H9 (cell line): Measurements from ENCODE around the gene PGAM4. TPM values are rescaled to one million over a fixed set of nuclear protein-coding genes. Genes with fewer than 3 reads are reported as not detected.

Experiments
- DNase-seq: peaks from one replicate; pipeline ENCODE4 v3.0.0-alpha.2; 2017
- H2AFZ ChIP-seq: one replicate; pipeline ENCODE4 v1.6.1; 2013; ENCODE audit warnings: mild to moderate bottlenecking, low read length, control low read depth, moderate library complexity
- H2AK5ac ChIP-seq: 2 replicates; pipeline ENCODE4 v1.6.1; 2013; ENCODE audit warnings: low read length, control low read depth, mixed read lengths; ENCODE audit not compliant: insufficient read length
- H2BK120ac ChIP-seq: one replicate; pipeline ENCODE4 v1.6.1; 2013; ENCODE audit warnings: low read depth, mild to moderate bottlenecking, low read length, control low read depth, inconsistent platforms; ENCODE audit not compliant: poor library complexity, severe bottlenecking
- H2BK12ac ChIP-seq: 2 replicates; pipeline ENCODE4 v1.6.1; 2013; ENCODE audit warnings: low read length, control low read depth, mixed read lengths, low read depth; ENCODE audit not compliant: insufficient read length
- H2BK15ac ChIP-seq: 2 replicates; pipeline ENCODE4 v1.6.1; 2013; ENCODE audit warnings: low read depth, low read length, control low read depth
- H2BK20ac ChIP-seq: one replicate; pipeline ENCODE4 v1.6.1; 2013; ENCODE audit warnings: low read depth, mild to moderate bottlenecking, low read length, control low read depth, inconsistent platforms; ENCODE audit not compliant: poor library complexity, severe bottlenecking
- H2BK5ac ChIP-seq: 2 replicates; pipeline ENCODE4 v1.6.1; 2013; ENCODE audit warnings: low read length, control low read depth, mixed read lengths; ENCODE audit not compliant: insufficient read length
- H3K14ac ChIP-seq: 2 replicates; pipeline ENCODE4 v1.6.1; 2013; ENCODE audit warnings: low read length, control low read depth; ENCODE audit not compliant: insufficient read depth
- H3K18ac ChIP-seq: 2 replicates; pipeline ENCODE4 v1.6.1; 2013; ENCODE audit warnings: low read depth, mild to moderate bottlenecking, mixed read lengths, low read length, control low read depth; ENCODE audit not compliant: insufficient read length
- H3K23ac ChIP-seq: 2 replicates; pipeline ENCODE4 v1.6.1; 2013; ENCODE audit warnings: low read length, control low read depth, mixed read lengths, low read depth; ENCODE audit not compliant: insufficient read length
- H3K23me2 ChIP-seq: 2 replicates; pipeline ENCODE4 v1.6.1; 2013; ENCODE audit warnings: low read depth, mild to moderate bottlenecking, mixed read lengths, low read length, control low read depth; ENCODE audit not compliant: insufficient read length, poor library complexity, severe bottlenecking
- H3K27ac ChIP-seq: 2 replicates; pipeline ENCODE4 v1.5.1; 2013; ENCODE audit warnings: low read length, control low read depth, mixed read lengths, low read depth; ENCODE audit not compliant: insufficient read length
- H3K27me3 ChIP-seq: 2 replicates; pipeline ENCODE4 v1.6.1; 2013; ENCODE audit warnings: low read length, control low read depth, inconsistent platforms; ENCODE audit not compliant: insufficient read depth
- H3K4ac ChIP-seq: 2 replicates; pipeline ENCODE4 v1.6.1; 2013; ENCODE audit warnings: low read depth, mild to moderate bottlenecking, control low read depth, inconsistent platforms, low read length, moderate library complexity
- H3K4me1 ChIP-seq: 2 replicates; pipeline ENCODE4 v1.6.1; 2013; ENCODE audit warnings: low read length, control low read depth, inconsistent platforms; ENCODE audit not compliant: insufficient read depth
- H3K4me2 ChIP-seq: 2 replicates; pipeline ENCODE4 v1.6.1; 2013; ENCODE audit warnings: low read length, control low read depth, mixed read lengths; ENCODE audit not compliant: insufficient read length, insufficient read depth
- H3K56ac ChIP-seq: 2 replicates; pipeline ENCODE4 v1.6.1; 2013; ENCODE audit warnings: low read depth, mild to moderate bottlenecking, mixed read lengths, low read length, control low read depth; ENCODE audit not compliant: insufficient read length
- H3K79me1 ChIP-seq: 2 replicates; pipeline ENCODE4 v1.6.1; 2013; ENCODE audit warnings: low read depth, mild to moderate bottlenecking, moderate library complexity, low read length, control low read depth, inconsistent platforms; ENCODE audit not compliant: insufficient read depth, poor library complexity, severe bottlenecking
- H3K79me2 ChIP-seq: 2 replicates; pipeline ENCODE4 v1.6.1; 2013; ENCODE audit warnings: low read length, control low read depth, inconsistent platforms; ENCODE audit not compliant: insufficient read depth
- H3K9ac ChIP-seq: 2 replicates; pipeline ENCODE4 v1.6.1; 2013; ENCODE audit warnings: low read length, control low read depth, mixed read lengths; ENCODE audit not compliant: insufficient read length; ENCODE audit errors: extremely low read depth
- H3K9me3 ChIP-seq: one replicate; pipeline ENCODE4 v1.6.1; 2013; ENCODE audit warnings: low read depth, low read length, inconsistent platforms; ENCODE audit not compliant: control insufficient read depth
- H3T11ph ChIP-seq: one replicate; pipeline ENCODE4 v1.6.1; 2013; ENCODE audit warnings: mild to moderate bottlenecking, low read length, control low read depth, inconsistent platforms
- H4K20me1 ChIP-seq: one replicate; pipeline ENCODE4 v1.6.1; 2013; ENCODE audit not compliant: control insufficient read depth, insufficient read length, insufficient read depth
- H4K5ac ChIP-seq: 2 replicates; pipeline ENCODE4 v1.6.1; 2013; ENCODE audit warnings: low read depth, mild to moderate bottlenecking, mixed read lengths, low read length, control low read depth; ENCODE audit not compliant: insufficient read length
- H4K8ac ChIP-seq: replicated peaks from 2 replicates; pipeline ENCODE4 v1.6.1; 2013; ENCODE audit warnings: low read length, control low read depth, mixed read lengths, low read depth; ENCODE audit not compliant: insufficient read length
- H4K91ac ChIP-seq: 2 replicates; pipeline ENCODE4 v1.6.1; 2013; ENCODE audit warnings: low read depth, mild to moderate bottlenecking, moderate library complexity, mixed read lengths, low read length, control low read depth; ENCODE audit not compliant: insufficient read length
- H3K27ac Mint-ChIP-seq, 3 experiments: 2 replicates in 2 of 3; 3 replicates in 1 of 3; pipeline ENCODE4 v1.8.0; 2020 to 2021; ENCODE audit warnings: mixed read lengths in 3 of 3, mild to moderate bottlenecking in 1 of 3, moderate library complexity in 1 of 3
- H3K27me3 Mint-ChIP-seq: 2 replicates; pipeline ENCODE4 v1.8.0; 2021; ENCODE audit warnings: low read depth, mild to moderate bottlenecking, moderate library complexity, mixed read lengths
- H3K36me3 Mint-ChIP-seq, 3 experiments: 2 replicates in 2 of 3; 3 replicates in 1 of 3; pipeline ENCODE4 v1.8.0; 2020 to 2021; ENCODE audit warnings: low read depth in 3 of 3, mixed read lengths in 3 of 3; ENCODE audit not compliant: insufficient read depth in 1 of 3
- H3K4me1 Mint-ChIP-seq, 2 experiments: 2 replicates each; pipeline ENCODE4 v1.8.0; 2020; ENCODE audit warnings: mixed read lengths in 2 of 2
- H3K4me3 Mint-ChIP-seq, 2 experiments: 2 replicates in 1 of 2; 3 replicates in 1 of 2; pipeline ENCODE4 v1.8.0; 2020 to 2021; ENCODE audit warnings: mild to moderate bottlenecking in 2 of 2, mixed read lengths in 2 of 2, moderate library complexity in 1 of 2
- H3K9me3 Mint-ChIP-seq, 2 experiments: 2 replicates in 1 of 2; 3 replicates in 1 of 2; pipeline ENCODE4 v1.8.0; 2020; ENCODE audit warnings: mild to moderate bottlenecking in 2 of 2, mixed read lengths in 2 of 2, moderate library complexity in 1 of 2
- WGBS: extraction: QIAGEN DNeasy Blood & Tissue Kit; methylation state at CpG from one replicate; pipeline ENCODE4 v1.1.7; 2013; ENCODE audit warnings: missing lambda C conversion rate, low lambda C conversion rate, mixed read lengths; ENCODE audit not compliant: insufficient read length; ENCODE audit errors: extremely low coverage; 5-methylcytosine and 5-hydroxymethylcytosine counted together
- total RNA-seq: library from RNA; stranded (reverse); gene quantifications from 2 replicates; pipeline ENCODE4 v1.2.1, GENCODE V29; 2021
- TF ChIP-seq, protein P1 (sequence below): fragments of 200-600 bp; sonication (generic); conservative IDR thresholded peaks from 3 replicates; pipeline ENCODE4 v1.8.0; 2021; ENCODE audit warnings: antibody characterized with exemption, mild to moderate bottlenecking

The PGAM4 gene
- total RNA-seq, 1 experiment from 2014 or later, result 0.52 TPM

DNA sequence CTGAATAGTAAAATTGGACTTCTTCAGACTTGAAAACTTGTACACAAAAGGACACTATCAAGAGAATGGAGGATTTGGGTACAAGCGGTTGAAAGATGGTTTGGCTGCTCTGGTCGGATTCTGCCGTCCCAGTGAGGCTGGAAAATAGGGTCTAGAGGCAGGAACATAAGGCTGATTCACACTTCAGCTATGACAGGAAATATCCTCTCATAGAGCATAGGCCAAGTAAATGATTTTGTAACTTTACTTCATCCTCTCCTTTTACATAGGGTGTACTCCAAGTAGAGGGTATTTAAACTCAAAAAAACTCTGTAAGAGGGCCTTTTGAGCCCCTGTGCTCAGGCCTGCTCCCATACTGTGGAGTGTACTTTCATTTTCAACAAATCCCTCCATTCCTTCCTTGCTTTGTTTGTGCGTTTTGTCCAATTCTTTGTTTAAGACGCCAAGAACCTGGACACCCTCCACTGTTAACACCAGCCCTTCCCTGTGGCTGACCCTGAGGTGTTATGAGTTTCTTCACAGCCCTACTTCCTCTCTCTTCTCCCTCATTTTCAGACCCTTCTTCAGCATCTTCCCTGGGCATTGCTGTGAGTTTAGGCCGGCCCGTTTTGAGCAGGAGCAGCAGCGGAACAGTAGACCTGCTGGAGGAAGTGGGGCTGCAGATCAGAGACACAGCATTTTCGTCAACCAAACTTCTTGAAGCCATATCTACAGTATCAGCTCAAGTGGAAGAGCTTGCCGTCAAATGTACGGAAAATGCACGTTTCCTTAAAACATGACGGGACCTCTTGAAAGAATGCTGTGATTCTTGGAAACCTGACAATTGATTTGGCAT is 7.2 kb downstream of the PGAM4 start:
- H2BK20ac ChIP-seq, result no peak overlapping the region
- H2BK5ac ChIP-seq, result no peak overlapping the region
- TF ChIP-seq, protein P1, sequence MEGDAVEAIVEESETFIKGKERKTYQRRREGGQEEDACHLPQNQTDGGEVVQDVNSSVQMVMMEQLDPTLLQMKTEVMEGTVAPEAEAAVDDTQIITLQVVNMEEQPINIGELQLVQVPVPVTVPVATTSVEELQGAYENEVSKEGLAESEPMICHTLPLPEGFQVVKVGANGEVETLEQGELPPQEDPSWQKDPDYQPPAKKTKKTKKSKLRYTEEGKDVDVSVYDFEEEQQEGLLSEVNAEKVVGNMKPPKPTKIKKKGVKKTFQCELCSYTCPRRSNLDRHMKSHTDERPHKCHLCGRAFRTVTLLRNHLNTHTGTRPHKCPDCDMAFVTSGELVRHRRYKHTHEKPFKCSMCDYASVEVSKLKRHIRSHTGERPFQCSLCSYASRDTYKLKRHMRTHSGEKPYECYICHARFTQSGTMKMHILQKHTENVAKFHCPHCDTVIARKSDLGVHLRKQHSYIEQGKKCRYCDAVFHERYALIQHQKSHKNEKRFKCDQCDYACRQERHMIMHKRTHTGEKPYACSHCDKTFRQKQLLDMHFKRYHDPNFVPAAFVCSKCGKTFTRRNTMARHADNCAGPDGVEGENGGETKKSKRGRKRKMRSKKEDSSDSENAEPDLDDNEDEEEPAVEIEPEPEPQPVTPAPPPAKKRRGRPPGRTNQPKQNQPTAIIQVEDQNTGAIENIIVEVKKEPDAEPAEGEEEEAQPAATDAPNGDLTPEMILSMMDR, result no peak
- no peak overlapping the region for H3K9ac ChIP-seq
- peaks cover 73 to 79% of the 10 kb centered on the region in 2 experiments for H3K9me3 Mint-ChIP-seq
- H4K8ac ChIP-seq, result no peak overlapping the region
- no peak overlapping the region for H3K27ac ChIP-seq
- no peaks in the 10 kb centered on the region for H3K79me2 ChIP-seq
- WGBS, result no CpG with 5 or more reads among the region's 13 CpGs
- H3K27me3 Mint-ChIP-seq, result no peaks in the 10 kb centered on the region
- no peaks in the 10 kb centered on the region for H3K79me1 ChIP-seq
- peaks cover 0 to 2% (median 0%) of the 10 kb centered on the region in 3 experiments; a peak in 2 of 7 replicates for H3K36me3 Mint-ChIP-seq
- H3K27ac Mint-ChIP-seq, result no peak overlapping the region
- H3K23ac ChIP-seq, result no peak overlapping the region
- H4K5ac ChIP-seq, result no peak overlapping the region
- no peak overlapping the region for H3K18ac ChIP-seq
- H3K9me3 ChIP-seq, result peaks cover 11% of the 10 kb centered on the region
- no peaks in the 10 kb centered on the region for H3K4me1 ChIP-seq
- H3K56ac ChIP-seq, result no peak overlapping the region
- no peak overlapping the region for H2BK15ac ChIP-seq
- no peak overlapping the region for H2AK5ac ChIP-seq
- H3K27me3 ChIP-seq, result no peaks in the 10 kb centered on the region
- no peak overlapping the region for H4K91ac ChIP-seq
- no peaks in the 10 kb centered on the region for H3K23me2 ChIP-seq
- H3K4me1 Mint-ChIP-seq, result no peaks in the 10 kb centered on the region
- H3K14ac ChIP-seq, result no peak overlapping the region
- no peak overlapping the region for H3K4me3 Mint-ChIP-seq
- no peak overlapping the region for H2BK120ac ChIP-seq
- H4K20me1 ChIP-seq, result no peaks in the 10 kb centered on the region
- H3T11ph ChIP-seq, result no peak overlapping the region
- H2BK12ac ChIP-seq, result no peak overlapping the region
- H2AFZ ChIP-seq, result no peak overlapping the region
- no peak for DNase-seq
- no peak overlapping the region for H3K4ac ChIP-seq
- H3K4me2 ChIP-seq, result no peak overlapping the region
